Loucy (cell line): ENCODE results near the gene NUAK2.
A peak's percentile ranks its signal among the peaks of the same experiment; 100 is the strongest.

Experiments used
- H2AFZ ChIP-seq: fragments of 200-600 bp; sonication (generic); 2 replicates; pipeline ENCODE4 v1.6.0; 2016; ENCODE audit warnings: antibody characterized with exemption, mild to moderate bottlenecking, low read length, moderate library complexity
- H3F3A ChIP-seq: fragments of 200-600 bp; 2 replicates; pipeline ENCODE4 v1.6.0; 2016; ENCODE audit warnings: antibody characterized with exemption, low read depth, mild to moderate bottlenecking
- H3K27me3 ChIP-seq: fragments of 200-600 bp; sonication (generic); 2 replicates; pipeline ENCODE4 v1.6.1; 2014; ENCODE audit warnings: low read length, mild to moderate bottlenecking; ENCODE audit not compliant: insufficient read depth, poor library complexity, severe bottlenecking
- H3K36me3 ChIP-seq: fragments of 200-600 bp; sonication (generic); 2 replicates; pipeline ENCODE4 v1.6.1; 2016; ENCODE audit warnings: low read length; ENCODE audit not compliant: insufficient read depth
- H3K4me1 ChIP-seq: fragments of 200-600 bp; sonication (generic); 2 replicates; pipeline ENCODE4 v1.5.1; 2014; ENCODE audit warnings: low read length, mild to moderate bottlenecking; ENCODE audit not compliant: insufficient read depth, poor library complexity, severe bottlenecking
- H3K4me2 ChIP-seq: fragments of 200-600 bp; sonication (generic); 2 replicates; pipeline ENCODE4 v1.6.0; 2014; ENCODE audit warnings: antibody characterized with exemption, low read length, low read depth, mild to moderate bottlenecking; ENCODE audit not compliant: poor library complexity, severe bottlenecking
- H3K4me3 ChIP-seq: fragments of 200-600 bp; sonication (generic); 2 replicates; pipeline ENCODE4 v1.5.1; 2014; ENCODE audit warnings: low read length, mild to moderate bottlenecking, mixed read lengths; ENCODE audit not compliant: poor library complexity, severe bottlenecking
- H3K79me2 ChIP-seq: fragments of 200-600 bp; sonication (generic); 2 replicates; pipeline ENCODE4 v1.6.1; 2014; ENCODE audit warnings: low read length; ENCODE audit not compliant: insufficient read depth
- H3K9ac ChIP-seq: fragments of 200-600 bp; sonication (generic); 2 replicates; pipeline ENCODE4 v1.6.0; 2014; ENCODE audit warnings: mild to moderate bottlenecking, low read depth, low read length, moderate library complexity; ENCODE audit not compliant: poor library complexity, severe bottlenecking
- H3K9me2 ChIP-seq: fragments of 200-600 bp; sonication (generic); replicated peaks from 2 replicates; pipeline ENCODE4 v1.6.1; 2016; ENCODE audit warnings: low read depth, low read length, mixed read lengths
- H3K9me3 ChIP-seq: fragments of 200-600 bp; sonication (generic); 2 replicates; pipeline ENCODE4 v1.6.1; 2014; ENCODE audit warnings: mild to moderate bottlenecking, antibody characterized with exemption, low read length, low read depth; ENCODE audit not compliant: insufficient read depth
- H4K20me1 ChIP-seq: fragments of 200-600 bp; sonication (generic); 2 replicates; pipeline ENCODE4 v1.6.0; 2014; ENCODE audit warnings: antibody characterized with exemption, low read length, mild to moderate bottlenecking; ENCODE audit not compliant: insufficient read depth, poor library complexity, severe bottlenecking
- EZH2phosphoT487 ChIP-seq: fragments of 200-600 bp; IDR thresholded peaks from 2 replicates; pipeline ENCODE4 v1.6.1; 2018; ENCODE audit warnings: antibody characterized with exemption, mild to moderate bottlenecking, moderate library complexity, borderline replicate concordance
- TF ChIP-seq, protein P1 (sequence below): fragments of 200-600 bp; sonication (generic); conservative IDR thresholded peaks from 2 replicates; pipeline ENCODE4 v1.5.1; 2014; ENCODE audit warnings: mild to moderate bottlenecking, antibody characterized with exemption, low read length

The NUAK2 gene

DNA sequence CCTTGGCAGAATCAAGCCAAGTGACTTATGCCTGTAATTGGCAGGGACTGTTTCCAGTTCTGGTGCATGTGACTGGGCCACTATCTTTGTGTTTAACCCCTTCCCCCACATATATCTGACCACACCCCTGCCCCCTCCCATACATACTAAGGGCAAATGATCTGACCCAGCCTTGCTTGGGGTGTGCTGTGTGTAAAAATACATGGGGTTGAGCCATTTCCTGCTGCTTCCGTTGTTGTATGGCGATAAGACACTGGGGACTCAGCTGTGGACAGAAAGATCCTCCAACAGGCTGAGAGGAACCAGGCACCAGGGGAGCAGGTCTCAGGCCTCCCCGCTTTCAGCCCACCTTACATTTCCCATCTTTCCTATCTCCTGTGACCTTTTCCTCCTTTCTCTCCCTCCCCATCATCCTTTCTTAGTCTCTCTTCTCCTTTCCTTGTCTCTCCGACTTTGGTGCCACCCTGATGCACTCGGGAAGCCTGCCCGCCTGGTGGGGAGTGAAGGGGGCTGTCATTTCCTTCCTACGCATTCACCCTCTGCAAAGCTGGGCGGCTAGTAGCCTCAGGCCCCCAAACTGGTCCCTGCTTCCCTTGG is 54.1 kb downstream of the NUAK2 start:
- Histone ChIP-seq H3K9me3 (no peaks in the 10 kb centered on the region), H3K9me2 (no peaks in the 10 kb centered on the region), H3F3A (no peaks in the 10 kb centered on the region), H3K79me2 (no peaks in the 10 kb centered on the region), H2AFZ (peak overlapping the region; percentile 50; the same call in 1 of the 2 replicates), H4K20me1 (no peaks in the 10 kb centered on the region), H3K4me2 (peak overlapping the region; percentile 61), H3K9ac (peak overlapping the region; percentile 52), H3K4me3 (peak overlapping the region; percentile 19), H3K36me3 (no peaks in the 10 kb centered on the region), H3K4me1 (peaks cover 27% of the 10 kb centered on the region), H3K27me3 (no peaks in the 10 kb centered on the region)
- no peak for TF ChIP-seq EZH2phosphoT487
- TF ChIP-seq, protein P1, sequence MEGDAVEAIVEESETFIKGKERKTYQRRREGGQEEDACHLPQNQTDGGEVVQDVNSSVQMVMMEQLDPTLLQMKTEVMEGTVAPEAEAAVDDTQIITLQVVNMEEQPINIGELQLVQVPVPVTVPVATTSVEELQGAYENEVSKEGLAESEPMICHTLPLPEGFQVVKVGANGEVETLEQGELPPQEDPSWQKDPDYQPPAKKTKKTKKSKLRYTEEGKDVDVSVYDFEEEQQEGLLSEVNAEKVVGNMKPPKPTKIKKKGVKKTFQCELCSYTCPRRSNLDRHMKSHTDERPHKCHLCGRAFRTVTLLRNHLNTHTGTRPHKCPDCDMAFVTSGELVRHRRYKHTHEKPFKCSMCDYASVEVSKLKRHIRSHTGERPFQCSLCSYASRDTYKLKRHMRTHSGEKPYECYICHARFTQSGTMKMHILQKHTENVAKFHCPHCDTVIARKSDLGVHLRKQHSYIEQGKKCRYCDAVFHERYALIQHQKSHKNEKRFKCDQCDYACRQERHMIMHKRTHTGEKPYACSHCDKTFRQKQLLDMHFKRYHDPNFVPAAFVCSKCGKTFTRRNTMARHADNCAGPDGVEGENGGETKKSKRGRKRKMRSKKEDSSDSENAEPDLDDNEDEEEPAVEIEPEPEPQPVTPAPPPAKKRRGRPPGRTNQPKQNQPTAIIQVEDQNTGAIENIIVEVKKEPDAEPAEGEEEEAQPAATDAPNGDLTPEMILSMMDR: no peak

- peak overlapping the region; percentile 16 for H3K4me3 ChIP-seq
- no peaks in the 10 kb centered on the region for H3F3A ChIP-seq
- H3K9me2 ChIP-seq: no peaks in the 10 kb centered on the region
- TF ChIP-seq EZH2phosphoT487: no peak
- TF ChIP-seq, protein P1: no peak
- peak overlapping the region; percentile 52 for H3K9ac ChIP-seq
- no peaks in the 10 kb centered on the region for H3K79me2 ChIP-seq
- no peaks in the 10 kb centered on the region for H3K9me3 ChIP-seq
- no peaks in the 10 kb centered on the region for H3K27me3 ChIP-seq
- no peaks in the 10 kb centered on the region for H4K20me1 ChIP-seq
- H3K36me3 ChIP-seq: no peaks in the 10 kb centered on the region
- peak overlapping the region; percentile 50; the same call in 1 of the 2 replicates for H2AFZ ChIP-seq
- H3K4me1 ChIP-seq: peaks cover 34% of the 10 kb centered on the region
- peak overlapping the region; percentile 61 for H3K4me2 ChIP-seq
Observed at GRCh38 chr1:205266611-205267305, 54.8 kb downstream of the NUAK2 start.

DNA sequence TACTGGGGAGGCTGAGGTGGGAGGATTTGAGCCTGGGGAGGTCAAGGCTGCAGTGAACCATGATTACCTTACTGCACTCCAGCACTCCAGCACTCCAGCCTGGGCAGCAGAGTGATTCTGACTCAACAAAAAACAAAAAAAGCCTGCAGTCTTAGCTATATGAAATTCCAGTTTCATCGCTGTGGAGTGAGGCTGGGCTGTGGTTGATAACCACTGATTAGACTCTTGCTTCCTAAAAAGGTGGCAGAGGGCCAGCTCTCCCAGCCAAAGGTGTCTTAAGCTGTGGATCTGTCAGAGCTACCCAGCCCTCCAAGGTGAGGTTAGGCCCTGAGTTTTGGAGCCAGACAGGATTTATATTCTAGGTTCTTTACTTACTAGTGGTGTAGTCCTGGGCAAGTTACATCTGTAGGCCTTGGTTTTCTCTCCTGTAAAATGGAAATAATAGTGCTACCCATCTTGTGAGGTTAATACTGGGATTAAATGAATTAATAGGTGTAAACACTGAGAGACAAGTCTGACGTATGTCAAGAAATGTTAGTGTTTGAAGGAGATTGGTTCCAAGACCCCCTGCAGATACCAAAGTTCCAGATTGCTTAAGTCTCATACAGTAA is 57.9 kb downstream of the NUAK2 start:
- Histone ChIP-seq H3K9me2 (no peaks in the 10 kb centered on the region), H3K9ac (no peak overlapping the region), H3F3A (no peaks in the 10 kb centered on the region), H3K9me3 (no peaks in the 10 kb centered on the region), H3K79me2 (no peaks in the 10 kb centered on the region), H3K27me3 (no peaks in the 10 kb centered on the region), H2AFZ (no peak overlapping the region), H3K4me2 (peak overlapping the region; percentile 53), H3K4me3 (no peak overlapping the region), H3K36me3 (no peaks in the 10 kb centered on the region), H4K20me1 (no peaks in the 10 kb centered on the region), H3K4me1 (peaks cover 42% of the 10 kb centered on the region)
- TF ChIP-seq EZH2phosphoT487: no peak
- TF ChIP-seq, protein P1: no peak
